HG02759 (cell line): ENCODE data around the gene SLC16A3.

Source experiments
- ATAC-seq: cut with Tn5 transposase; IDR thresholded peaks from one replicate; pipeline ENCODE4 v1.9.1; 2021; ENCODE audit warnings: mild to moderate bottlenecking, moderate library complexity; ENCODE audit not compliant: unreplicated experiment

The SLC16A3 gene

GRCh38 chr17:82280537-82280936, 51.7 kb downstream of the SLC16A3 start:
- no peak for ATAC-seq

- no peak for ATAC-seq
Observed at GRCh38 chr17:82281076-82281475, 52.2 kb downstream of the SLC16A3 start.

GRCh38 chr17:82281502-82282238, 52.8 kb downstream of the SLC16A3 start:
- no peak for ATAC-seq

- ATAC-seq: no peak
Observed at GRCh38 chr17:82282239-82283207, 53.7 kb downstream of the SLC16A3 start.

GRCh38 chr17:82283208-82283749, 54.4 kb downstream of the SLC16A3 start:
- no peak for ATAC-seq

GRCh38 chr17:82285141-82285540, 56.3 kb downstream of the SLC16A3 start:
- no peak for ATAC-seq

- ATAC-seq: no peak
Observed at GRCh38 chr17:82287013-82287867, 58.4 kb downstream of the SLC16A3 start.

- ATAC-seq: no peak
Observed at GRCh38 chr17:82287868-82288801, 59.3 kb downstream of the SLC16A3 start.
